Stimulated activated CD4-positive, alpha-beta T cell treated with anti-CD3 and anti-CD28 coated beads, TNF-alpha, amount 100 ng/mL, for 4 hours (primary cell): ENCODE data around the gene MMS22L.

Experiments
- DNase-seq, 3 experiments: peaks; one replicate each; pipeline ENCODE4 v3.0.0-alpha.2; 2020; ENCODE audit warnings: low read depth in 3 of 3

The MMS22L gene

DNA sequence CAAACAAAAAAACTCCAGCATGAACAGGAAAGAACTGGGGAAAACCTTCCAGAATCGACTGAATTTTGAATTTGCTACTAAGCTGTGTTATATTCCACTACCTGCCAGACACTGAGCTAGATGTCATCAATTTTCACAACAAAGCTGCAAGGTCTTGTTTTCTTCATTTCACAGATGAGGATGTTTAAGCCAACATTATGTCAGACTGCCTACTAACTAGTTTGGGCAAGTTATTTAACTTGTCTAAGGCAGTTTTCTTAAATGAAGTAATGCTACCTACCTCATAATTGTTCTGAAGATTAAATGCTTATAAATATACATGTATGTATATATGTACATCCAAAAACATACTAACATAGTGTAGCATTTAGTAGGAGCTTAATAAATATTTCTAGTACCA lies 144.4 kb downstream of the MMS22L start:
- DNase-seq = no peak

DNA sequence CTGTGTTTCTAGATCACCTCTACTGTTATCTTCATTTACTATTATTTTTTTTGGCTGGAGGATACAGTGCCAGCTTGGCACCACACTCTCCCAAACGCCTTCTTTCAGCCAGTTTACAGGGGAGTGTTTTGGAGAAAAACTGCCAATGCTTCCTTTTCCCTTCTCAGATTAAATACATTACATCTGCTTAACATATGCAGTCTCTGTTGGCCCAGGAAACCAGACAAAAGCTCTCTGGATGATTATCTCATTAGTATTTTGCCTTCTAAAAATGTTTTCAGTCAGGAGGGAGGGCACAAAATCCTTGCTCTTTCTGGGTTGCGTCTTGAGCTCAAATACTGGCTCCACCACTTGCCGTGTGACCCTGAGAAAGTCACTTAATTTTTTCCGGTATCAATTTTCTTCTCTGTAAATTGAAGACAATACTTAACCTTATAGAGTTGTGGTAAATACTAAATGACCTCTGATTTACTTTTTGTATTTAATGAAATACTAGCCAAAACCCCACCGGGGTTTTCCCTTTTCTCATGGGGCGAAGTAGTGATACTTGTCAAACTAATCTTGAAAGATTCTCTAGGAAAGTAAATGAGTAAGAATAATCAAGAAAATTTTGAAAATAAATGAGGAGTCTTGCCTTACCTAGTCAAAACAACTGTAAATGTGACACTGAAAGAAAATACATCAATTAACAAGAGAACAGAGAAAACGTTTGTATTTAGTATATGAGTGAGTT lies 146.2 kb downstream of the MMS22L start:
- no peak for DNase-seq

DNA sequence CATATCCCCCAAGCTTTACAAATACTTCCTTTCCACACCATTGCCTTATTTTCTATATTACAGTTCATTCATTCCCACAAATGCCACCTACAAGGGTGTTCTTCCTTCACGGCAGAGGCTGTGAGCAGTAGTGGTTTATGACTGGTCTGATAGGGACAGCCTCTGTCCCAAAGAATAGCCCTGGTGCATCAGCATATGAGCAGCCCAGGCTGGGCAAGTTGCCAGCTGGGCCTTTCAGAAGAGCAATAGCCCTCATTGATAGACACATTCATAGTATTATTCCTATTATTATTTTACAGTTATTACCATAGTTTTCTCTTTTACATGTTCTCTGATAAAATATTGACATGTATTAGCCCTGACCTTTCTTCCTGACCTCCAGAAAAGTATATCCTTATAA lies 149.9 kb downstream of the MMS22L start:
- DNase-seq = no peak

DNA sequence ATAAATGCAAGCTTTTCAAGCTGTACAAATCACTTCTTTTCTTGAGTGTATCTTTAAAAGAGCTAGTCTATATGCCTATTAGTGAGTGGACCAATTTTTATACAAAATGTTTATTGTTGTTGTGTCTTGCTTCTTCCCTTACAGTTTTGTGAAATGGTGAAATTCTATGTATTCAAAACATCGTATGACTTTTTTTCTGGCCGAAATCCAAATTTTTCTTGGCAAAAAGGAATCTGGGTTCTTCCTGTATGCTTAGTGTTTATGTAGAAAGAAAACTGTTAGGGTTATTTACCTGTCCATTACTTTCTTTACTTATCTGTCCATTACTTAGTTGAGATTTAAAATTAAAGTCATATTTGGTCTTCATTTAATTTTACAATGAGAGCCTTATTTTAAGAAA lies 153.9 kb downstream of the MMS22L start:
- DNase-seq = no peak

DNA sequence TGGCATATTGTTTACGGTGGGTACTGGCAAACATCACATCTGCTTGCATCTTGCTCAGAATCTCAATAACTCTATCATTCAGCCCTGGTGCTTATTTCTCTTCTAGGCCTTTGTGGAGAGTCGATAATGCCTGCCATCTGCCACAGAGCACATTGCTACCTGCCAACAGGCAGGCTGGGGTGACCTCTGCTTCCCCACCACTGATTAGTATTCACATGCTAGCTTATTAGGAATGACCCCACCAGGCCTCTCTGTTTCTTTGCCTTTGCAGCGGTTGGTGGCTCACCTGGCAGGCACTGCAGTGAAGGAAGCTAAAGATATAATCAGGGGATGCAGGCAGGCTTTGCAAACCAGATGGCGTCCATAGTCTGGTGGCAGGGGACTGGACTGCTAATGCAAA lies 154.5 kb downstream of the MMS22L start:
- DNase-seq = no peak

DNA sequence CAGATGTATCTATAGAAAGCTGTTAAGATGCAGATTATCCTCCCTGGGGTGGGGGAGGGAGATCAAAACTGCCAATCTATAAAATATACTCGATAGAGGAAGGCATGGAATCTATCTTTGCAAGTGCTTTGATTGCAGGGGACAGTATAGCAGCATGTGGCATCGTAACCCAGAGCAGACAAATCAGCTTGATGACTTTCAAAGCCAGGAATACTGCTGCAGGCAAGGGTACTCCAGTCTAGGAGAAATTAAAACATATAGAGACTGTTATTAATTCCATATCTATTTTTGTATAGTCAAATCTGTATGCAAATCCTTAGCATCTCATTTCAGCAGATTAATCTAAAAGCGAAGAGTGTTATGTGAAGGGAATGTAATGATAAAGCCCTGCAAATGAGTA lies 159.4 kb downstream of the MMS22L start:
- DNase-seq = no peak

DNA sequence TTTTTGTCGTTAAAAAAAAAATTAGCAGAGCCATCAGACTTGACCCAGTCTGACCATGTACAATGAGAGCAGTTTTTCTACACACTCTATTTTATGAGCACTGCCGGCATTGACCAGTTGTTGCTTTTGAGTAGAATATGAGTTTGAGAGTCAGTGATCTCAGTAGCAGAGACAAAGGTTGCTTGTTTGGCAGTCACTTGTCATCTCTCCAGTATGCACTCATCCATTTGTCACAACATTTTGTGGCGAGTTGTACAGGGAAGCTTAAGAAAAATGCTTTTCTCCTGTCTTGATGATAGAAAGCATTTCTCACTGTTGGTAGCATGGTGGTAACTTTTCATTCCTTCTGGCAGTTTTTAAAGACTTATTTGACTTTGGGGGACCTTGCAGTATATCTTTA lies 159.9 kb downstream of the MMS22L start:
- no peak for DNase-seq

DNA sequence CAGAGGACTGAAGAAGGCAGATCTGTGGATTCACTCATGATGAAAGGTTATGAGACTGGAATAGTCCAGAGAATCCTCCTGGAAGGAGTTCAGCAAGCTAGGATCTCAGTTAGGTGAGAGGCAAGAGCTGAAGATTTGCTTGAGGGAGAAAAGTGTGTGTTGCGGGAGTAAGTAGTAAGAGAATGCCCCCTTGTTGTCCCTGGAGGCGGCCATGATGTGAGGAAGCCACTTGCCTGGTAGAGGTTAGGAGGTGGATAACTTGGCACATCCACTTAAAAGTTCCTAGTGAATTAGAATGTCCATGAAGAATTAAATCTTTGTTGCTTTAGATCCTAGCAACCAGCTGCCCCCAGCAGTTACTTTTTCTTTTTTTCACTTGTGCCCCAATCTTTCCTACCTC lies 162.5 kb downstream of the MMS22L start:
- no peak for DNase-seq

DNA sequence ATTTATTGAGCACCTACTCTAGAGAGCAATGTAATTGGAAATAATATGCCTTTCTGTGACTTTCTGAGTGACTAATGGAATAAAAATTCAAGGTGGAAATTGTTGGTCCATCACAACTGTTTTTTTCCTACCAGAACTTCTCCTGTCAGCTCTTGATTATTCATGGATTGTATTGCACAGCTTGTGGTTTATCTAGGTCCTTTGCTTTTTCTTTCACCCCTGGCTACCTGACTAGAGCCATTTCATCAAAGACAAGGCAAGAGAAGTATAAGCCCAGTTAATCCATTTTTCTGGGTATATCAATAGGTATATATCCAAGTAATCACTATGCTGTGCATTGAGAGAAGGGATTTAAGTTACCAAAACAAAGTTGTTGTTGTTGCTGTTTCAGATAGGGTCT lies 168.4 kb downstream of the MMS22L start:
- no peak for DNase-seq

DNA sequence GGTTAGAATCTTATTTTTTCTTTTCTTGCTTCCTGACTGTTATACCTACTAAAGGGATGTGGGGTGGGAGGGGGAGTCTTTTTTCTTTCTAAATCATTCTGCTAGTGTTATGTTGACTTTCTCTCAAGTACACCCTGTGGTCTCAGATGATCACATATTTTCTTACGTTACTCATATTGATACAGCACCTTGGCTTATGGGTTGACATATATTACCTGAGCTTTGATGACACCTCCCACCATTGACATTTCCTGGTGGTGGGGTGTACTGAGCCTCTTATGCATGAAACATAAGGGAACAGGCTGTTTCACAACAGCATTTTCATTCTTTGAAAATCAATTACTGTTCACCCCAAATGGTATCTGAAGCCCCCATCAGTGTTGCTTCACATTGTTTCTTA lies 169.8 kb downstream of the MMS22L start:
- no peak for DNase-seq

DNA sequence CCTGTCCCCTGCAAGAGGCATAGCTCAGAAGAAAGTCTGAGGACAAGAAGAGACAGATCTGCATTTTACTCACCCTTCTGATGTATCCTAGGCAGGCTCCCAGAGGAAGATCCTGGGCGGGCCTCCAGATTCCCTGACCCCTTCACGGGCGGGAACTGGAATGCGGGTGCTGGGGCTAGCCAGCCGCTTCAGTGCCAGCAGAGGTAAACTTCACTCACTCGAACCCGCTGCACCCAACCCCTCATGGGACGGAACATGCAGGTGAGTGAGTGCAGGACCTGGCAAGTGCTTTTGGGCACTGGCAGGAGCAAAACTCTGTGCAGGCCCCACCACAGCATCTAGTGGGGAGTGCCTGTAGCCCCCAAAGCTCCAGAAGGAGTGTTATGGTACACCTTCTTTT lies 171.8 kb downstream of the MMS22L start:
- DNase-seq = no peak

DNA sequence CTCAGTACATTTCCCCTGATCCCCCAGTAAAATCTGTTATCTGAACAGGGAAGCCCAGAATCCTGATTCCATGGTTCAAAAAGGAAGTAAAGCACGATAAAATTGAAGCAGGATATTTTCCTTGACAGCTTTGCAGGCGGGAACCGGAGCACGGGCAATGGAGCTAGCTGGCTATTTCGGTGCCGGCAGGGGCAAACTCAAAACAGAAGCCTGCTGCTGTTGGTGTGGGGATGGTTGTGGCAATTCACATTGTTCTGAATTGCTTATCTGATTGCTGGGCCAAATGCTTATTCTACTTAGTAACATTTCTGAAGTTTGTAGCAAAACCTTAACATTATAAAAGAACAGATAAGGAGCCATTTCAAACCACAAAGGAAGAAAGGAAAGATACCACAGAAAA lies 172.4 kb downstream of the MMS22L start:
- DNase-seq = no peak

DNA sequence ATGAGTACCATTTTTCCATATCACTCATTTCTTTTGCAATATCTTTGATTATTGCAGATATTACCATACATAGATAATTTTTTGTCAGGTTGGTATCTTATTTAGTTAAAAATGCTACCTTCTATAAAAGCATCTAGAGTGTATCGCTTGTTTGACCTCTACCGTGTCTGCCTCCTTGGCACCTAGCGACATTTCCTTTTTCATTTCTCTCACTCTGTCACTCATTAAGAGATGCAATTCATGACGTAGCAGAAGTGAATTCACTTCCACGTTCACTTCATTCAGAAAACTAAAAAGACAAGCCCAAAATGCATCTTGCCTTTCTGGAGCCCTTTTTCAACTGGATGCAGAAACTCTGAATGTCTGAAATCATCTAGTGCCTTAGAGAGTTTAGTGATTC lies 172.9 kb downstream of the MMS22L start:
- no peak for DNase-seq

DNA sequence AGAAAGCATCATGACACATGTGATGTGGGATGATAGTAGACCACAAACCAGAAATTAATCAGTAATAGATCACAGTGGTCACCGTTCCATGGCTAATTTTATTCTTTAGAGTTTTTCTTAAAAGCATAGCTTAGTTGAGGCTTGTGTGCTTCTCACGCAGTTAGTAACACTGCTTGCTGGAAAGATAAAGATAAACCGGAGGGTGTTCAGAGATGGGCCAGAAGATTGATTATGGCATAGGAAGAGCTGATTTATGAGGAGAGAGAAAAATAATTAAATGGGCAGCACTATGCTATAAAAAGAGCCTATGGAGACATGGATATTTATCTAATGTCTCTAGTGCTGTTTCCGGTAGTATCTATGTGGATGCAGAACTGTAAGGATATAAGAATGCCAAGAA lies 173.6 kb downstream of the MMS22L start:
- DNase-seq = no peak

DNA sequence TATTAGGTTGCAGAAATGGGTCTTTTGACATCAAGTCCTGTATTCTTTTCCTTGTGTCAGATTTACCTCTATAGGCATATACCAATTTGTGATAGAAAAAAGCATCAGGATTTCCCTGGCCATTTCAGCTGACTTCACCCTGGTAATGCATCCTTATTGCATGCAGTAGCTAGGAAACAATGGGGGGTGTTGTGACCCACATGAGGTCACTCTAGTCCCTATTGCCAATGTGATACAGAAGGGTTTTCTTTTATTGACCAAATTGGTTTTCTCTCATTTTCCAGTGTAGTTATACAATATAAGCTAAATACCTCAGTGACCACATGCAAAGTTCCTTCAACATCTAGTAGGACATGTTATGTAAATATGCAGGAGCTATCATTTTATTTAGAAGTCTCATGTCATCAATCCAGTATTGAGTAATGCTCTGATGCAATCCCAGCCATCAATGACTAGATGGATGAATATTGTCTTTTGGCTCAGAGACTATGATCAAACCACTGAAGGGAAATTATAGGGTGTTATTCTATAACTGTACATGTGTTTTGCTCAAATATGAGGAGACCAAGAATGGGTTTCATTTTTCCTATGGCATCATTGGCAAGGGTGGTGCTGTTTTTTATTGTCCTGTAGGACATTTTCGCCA lies 180.7 kb downstream of the MMS22L start:
- DNase-seq = no peak

DNA sequence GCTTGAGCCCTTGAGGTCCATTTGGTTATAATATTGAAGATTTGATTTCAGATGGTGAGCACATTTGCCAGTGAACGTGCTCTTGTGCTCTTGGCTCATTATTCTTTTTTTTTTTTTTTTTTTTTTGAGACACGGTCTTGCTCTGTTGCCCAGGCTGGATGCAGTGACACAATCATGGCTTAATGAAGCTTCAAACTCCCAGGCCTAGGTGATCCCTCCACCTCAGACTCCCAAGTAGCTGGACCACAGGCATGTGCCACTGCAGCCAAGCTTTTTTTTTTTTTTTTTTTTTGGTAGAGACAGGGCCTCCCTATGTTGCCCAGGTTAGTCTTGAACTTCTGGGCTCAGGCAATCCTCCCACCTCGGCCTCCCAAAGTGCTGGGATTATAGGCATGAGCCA lies 182.3 kb downstream of the MMS22L start:
- DNase-seq = no peak

DNA sequence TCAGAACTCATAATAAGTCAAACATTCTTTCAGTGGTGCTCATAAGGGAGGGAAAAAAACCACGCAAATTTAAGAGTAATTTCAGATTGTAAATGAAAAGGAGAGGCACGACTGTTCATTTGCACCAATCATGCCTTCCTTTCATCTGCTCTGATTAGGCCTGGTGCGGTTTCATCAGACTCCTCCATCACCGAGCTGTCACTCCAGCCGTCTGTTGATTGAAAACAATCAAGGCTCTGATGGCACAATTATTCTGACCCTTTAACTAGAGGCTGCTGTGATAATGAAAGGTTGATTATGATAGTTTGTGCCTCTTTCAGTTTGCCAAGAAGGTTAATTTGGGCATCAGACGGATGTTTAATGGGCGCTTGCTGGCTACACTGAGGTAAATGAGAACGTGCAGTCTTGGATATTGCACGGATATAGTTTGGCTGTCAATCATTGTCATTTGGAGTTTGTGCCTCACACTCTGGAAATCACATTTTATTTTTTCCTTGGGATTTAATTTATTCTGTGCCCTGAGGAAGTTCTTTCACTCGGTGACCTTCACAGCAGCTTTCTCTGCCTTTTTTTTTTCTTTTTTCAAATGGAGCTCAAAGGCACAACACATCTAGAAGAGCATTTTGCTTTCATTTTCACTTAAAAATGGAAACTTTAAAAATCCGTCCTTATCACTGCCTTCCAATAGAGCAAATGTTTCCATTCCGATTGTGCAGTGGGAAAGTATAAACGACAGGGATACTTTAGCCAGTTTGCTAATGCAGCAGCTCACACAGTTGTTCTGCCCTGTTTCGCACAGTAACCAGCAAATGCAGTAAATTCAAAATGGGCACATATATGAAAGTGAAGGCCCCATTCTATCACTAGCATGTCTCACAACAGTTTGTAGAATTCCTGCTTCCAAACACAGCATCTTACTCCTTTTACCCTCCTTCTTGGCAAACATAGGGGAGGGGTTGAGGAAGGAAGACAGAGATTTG lies 185.7 kb downstream of the MMS22L start:
- no peak for DNase-seq

DNA sequence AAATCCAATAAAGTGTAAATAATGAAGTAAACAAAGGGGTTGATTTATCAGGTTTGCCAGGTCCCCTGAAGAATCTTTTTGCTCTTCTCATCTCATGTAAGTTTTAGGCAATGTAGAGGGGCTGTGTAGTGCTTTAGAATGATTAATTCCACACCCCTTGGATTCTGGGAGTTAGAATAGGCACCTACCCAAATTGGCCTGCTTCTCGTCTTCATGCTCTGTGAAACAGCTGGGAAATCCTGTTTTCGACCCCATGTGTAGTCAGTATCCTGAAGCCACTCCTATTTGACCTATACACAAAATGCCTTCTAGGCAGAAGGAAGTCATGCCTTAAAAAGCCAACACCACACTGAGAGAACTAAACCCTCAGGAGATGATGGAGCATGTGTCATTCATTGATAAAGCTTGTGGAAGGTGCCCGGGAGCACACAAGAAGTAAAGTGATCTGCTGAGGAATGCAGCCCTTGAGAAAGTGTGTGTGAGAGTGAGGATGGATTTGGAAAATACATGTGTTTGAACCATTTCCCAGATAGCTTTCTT lies 187.6 kb downstream of the MMS22L start:
- no peak for DNase-seq

DNA sequence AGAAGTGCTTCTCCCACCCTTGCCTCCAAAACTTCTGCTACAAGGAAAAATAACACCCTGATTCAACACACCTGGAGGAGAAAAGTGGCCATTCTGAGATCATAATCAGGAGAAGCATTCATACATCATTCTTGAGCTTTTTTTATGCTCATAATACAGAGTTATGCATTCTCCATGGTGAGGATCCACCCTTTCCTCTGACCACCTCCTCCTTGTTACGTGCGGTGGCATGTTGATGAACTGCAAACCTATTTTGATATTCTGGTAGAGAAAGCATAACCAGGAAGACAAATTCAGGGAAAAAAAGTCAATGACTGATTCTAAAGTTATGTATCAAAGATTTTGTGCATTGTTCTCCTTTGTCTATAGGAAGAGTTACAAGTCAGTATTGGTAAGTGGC lies 188.6 kb downstream of the MMS22L start:
- DNase-seq = no peak

DNA sequence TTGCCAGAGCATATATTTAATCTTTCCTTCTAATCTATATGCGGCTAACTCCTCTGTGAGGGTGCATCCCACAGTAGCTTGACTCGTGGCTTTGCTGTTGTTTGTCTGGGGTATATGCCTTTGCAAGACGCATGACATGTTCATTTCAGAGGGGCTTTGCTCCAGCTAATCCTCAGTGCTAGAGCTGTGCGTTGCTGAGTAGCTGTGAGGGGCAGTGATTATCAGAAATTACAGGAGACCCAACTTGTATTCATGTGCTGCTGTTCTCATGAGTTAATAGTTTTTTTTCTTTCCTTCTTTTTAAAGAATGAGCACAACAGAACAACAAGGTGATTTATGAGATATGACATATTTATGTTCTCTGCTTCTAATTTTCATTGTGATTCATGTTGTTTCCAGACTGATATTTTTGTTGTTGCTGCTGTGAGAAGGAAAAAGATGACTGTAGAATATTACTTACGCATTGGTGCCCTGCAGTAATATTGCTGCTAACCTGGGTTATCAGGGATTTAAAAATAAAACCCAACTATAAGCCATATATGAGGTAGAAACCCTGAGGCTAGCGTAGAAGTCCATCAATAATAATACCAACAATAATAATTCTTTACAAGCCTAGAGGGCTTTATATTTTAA lies 190.2 kb downstream of the MMS22L start:
- no peak for DNase-seq
